Right renal pelvis (tissue), 4 donors: ENCODE measurements around the gene LIN7B. TPM values are rescaled to one million over a fixed set of nuclear protein-coding genes. Genes with fewer than 3 reads are reported as not detected.

Source experiments
- DNase-seq, 4 donors: peaks; one replicate each; pipeline ENCODE4 v3.0.0-alpha.2; 2013; ENCODE audit warnings: low read depth in 4 of 4, low spot score in 3 of 4, missing footprints in 1 of 4
- polyA plus RNA-seq, 4 donors: library from polyadenylated mRNA; unstranded; fragments of 120-200 nt; gene quantifications; one replicate each; pipeline ENCODE4 v1.2.1, GENCODE V29; 2013; ENCODE audit not compliant: insufficient read length in 4 of 4

The LIN7B gene
- polyA plus RNA-seq, 4 donors, result 7.7 to 8.9 (median 8.2) TPM

GRCh38 chr19:49094505-49095482 lies 19.4 kb upstream of the LIN7B start:
- DNase-seq, result no peak

- DNase-seq, result no peak
These were observed 16.5 kb upstream of the LIN7B start for GRCh38 chr19:49097453-49098288.

- no peak for DNase-seq
These were observed 15.4 kb upstream of the LIN7B start for GRCh38 chr19:49098795-49099194.

GRCh38 chr19:49101160-49101559 lies 13.0 kb upstream of the LIN7B start:
- DNase-seq, result no peak

GRCh38 chr19:49102303-49102702 lies 11.9 kb upstream of the LIN7B start:
- no peak for DNase-seq

GRCh38 chr19:49103331-49104085 lies 10.7 kb upstream of the LIN7B start:
- DNase-seq, result no peak

GRCh38 chr19:49104229-49104864 lies 9.8 kb upstream of the LIN7B start:
- DNase-seq, result no peak

- no peak for DNase-seq
These were observed 7.5 kb upstream of the LIN7B start for GRCh38 chr19:49106648-49107135.

- no peak for DNase-seq
These were observed 6.3 kb upstream of the LIN7B start for GRCh38 chr19:49107625-49108459.

GRCh38 chr19:49109051-49109450 lies 5.1 kb upstream of the LIN7B start:
- no peak for DNase-seq

- DNase-seq, result no peak
These were observed 4.5 kb upstream of the LIN7B start for GRCh38 chr19:49109569-49110233.

- DNase-seq, result no peak
These were observed 3.6 kb upstream of the LIN7B start for GRCh38 chr19:49110567-49110966.

GRCh38 chr19:49111218-49111998 lies 2.8 kb upstream of the LIN7B start:
- DNase-seq, result no peak

GRCh38 chr19:49114630-49115363 lies 627 bp downstream of the LIN7B start:
- no peak for DNase-seq

GRCh38 chr19:49116544-49116943 lies 2.4 kb downstream of the LIN7B start:
- DNase-seq, result no peak

- DNase-seq, result no peak
These were observed 3.8 kb downstream of the LIN7B start for GRCh38 chr19:49117677-49118564.
